PFSK-1 (cell line): ENCODE measurements around the gene SIRT7.
A peak's percentile ranks its signal among the peaks of the same experiment; 100 is the strongest.

Source experiments
- POLR2AphosphoS5 ChIP-seq: IDR thresholded peaks from 2 replicates; pipeline ENCODE4 v1.6.1; 2012; ENCODE audit warnings: low read depth, mild to moderate bottlenecking, control low read depth, low read length, moderate library complexity
- TAF1 ChIP-seq: IDR thresholded peaks from 2 replicates; pipeline ENCODE4 v1.6.1; 2012; ENCODE audit warnings: low read length, control low read depth, borderline replicate concordance; ENCODE audit not compliant: insufficient read depth

GRCh38 chr17:81870981-81871386 is 47.0 kb downstream of the SIRT7 start, which contains the start of gene ARHGDIA:
- peak; percentile 67; the same call in 1 of the 2 replicates for TF ChIP-seq POLR2AphosphoS5
- peak; percentile 87 for TF ChIP-seq TAF1
